HFFc6 (cell line): ENCODE data around the gene HEXIM1. TPM values are rescaled to one million over a fixed set of nuclear protein-coding genes. Genes with fewer than 3 reads are reported as not detected.

Source experiments
- DNase-seq: peaks from one replicate; pipeline ENCODE4 v3.0.0-alpha.2; 2018
- H3K27ac Mint-ChIP-seq: 2 replicates; pipeline ENCODE4 v1.8.0; 2020; ENCODE audit warnings: mild to moderate bottlenecking, mixed read lengths
- H3K27me3 Mint-ChIP-seq: 2 replicates; pipeline ENCODE4 v1.8.0; 2021; ENCODE audit warnings: mild to moderate bottlenecking, moderate library complexity, mixed read lengths; ENCODE audit not compliant: insufficient read depth
- H3K36me3 Mint-ChIP-seq: 2 replicates; pipeline ENCODE4 v1.8.0; 2021; ENCODE audit warnings: low read depth, mixed read lengths
- H3K4me1 Mint-ChIP-seq: 2 replicates; pipeline ENCODE4 v1.8.0; 2020; ENCODE audit warnings: low read depth, mixed read lengths
- H3K4me3 Mint-ChIP-seq: 2 replicates; pipeline ENCODE4 v1.8.0; 2020; ENCODE audit warnings: mild to moderate bottlenecking, moderate library complexity, mixed read lengths
- H3K9me3 Mint-ChIP-seq: 2 replicates; pipeline ENCODE4 v1.8.0; 2020; ENCODE audit warnings: mild to moderate bottlenecking, mixed read lengths
- total RNA-seq, 6 experiments: library from RNA; stranded (reverse); fragmentation: NEBNext Ultra II Directional; extraction: Animal tissue kit (Norgen Biotek cat#: 25700); gene quantifications; 2 replicates in 1 of 6; 3 replicates in 5 of 6; pipeline ENCODE4 v1.2.3, GENCODE V29; 2021
- TF ChIP-seq, protein P1 (sequence below): fragments of 200-600 bp; sonication (generic); IDR thresholded peaks from 2 replicates; pipeline ENCODE4 v1.5.0; 2021; ENCODE audit warnings: antibody characterized with exemption, mild to moderate bottlenecking

HEXIM1 gene
- total RNA-seq, 6 experiments from 2014 or later, result 31.8 to 42.0 (median 34.5) TPM

DNA sequence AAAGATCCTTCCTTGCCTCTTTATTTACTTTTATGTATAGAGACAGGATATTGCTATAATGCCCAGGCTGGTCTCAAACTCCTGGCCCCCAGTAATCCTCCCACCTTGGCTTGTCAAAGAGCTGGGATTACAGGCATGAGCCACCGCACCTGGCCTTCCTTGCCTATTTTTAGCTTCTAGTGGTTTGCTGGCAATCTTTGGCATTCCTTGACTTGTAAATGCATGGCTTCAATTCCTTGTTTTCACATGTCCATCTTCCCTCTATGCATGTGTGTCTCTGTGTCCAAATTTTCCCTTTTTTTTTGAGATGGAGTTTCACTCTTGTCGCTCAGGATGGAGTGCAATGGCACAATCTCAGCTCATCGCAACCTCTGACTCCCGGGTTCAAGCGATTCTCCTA, 35.9 kb downstream of the HEXIM1 start:
- H3K4me1 Mint-ChIP-seq, result no peaks in the 10 kb centered on the region
- no peak overlapping the region for H3K4me3 Mint-ChIP-seq
- TF ChIP-seq, protein P1, sequence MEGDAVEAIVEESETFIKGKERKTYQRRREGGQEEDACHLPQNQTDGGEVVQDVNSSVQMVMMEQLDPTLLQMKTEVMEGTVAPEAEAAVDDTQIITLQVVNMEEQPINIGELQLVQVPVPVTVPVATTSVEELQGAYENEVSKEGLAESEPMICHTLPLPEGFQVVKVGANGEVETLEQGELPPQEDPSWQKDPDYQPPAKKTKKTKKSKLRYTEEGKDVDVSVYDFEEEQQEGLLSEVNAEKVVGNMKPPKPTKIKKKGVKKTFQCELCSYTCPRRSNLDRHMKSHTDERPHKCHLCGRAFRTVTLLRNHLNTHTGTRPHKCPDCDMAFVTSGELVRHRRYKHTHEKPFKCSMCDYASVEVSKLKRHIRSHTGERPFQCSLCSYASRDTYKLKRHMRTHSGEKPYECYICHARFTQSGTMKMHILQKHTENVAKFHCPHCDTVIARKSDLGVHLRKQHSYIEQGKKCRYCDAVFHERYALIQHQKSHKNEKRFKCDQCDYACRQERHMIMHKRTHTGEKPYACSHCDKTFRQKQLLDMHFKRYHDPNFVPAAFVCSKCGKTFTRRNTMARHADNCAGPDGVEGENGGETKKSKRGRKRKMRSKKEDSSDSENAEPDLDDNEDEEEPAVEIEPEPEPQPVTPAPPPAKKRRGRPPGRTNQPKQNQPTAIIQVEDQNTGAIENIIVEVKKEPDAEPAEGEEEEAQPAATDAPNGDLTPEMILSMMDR, result no peak
- no peak overlapping the region for H3K27ac Mint-ChIP-seq
- no peaks in the 10 kb centered on the region for H3K36me3 Mint-ChIP-seq
- no peaks in the 10 kb centered on the region for H3K9me3 Mint-ChIP-seq
- peaks cover 2% of the 10 kb centered on the region; the same call in 1 of the 2 replicates for H3K27me3 Mint-ChIP-seq
- DNase-seq, result no peak

DNA sequence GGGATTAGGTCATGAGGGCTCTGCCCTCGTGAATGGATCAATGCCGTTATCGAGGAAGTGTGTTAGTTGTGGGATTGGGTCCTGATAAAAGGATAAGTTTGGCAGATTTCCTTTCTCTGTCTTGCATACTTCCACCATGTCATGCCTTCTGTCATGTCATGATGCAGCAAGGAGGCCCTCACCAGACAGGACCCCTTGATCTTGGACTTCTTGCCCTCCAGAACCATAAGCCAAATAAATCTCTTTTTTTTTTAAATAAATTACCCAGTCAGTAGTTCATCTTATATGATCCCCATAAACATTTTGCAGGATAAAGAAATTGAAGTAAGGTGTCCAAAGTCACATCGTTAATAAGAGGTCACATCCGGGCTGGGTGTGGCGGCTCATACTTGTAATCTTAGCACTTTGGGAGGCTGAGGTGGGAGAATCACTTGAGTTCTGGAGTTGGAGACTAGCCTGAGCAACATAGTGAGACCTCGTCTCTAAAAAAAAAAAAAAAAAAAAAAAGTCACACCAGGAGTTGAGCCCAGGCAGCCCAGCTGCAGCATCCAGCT, 38.6 kb downstream of the HEXIM1 start:
- Mint-ChIP-seq H3K4me1 (no peaks in the 10 kb centered on the region), H3K27me3 (peaks cover 2% of the 10 kb centered on the region), H3K36me3 (no peaks in the 10 kb centered on the region), H3K9me3 (no peaks in the 10 kb centered on the region), H3K27ac (no peak overlapping the region), H3K4me3 (no peak overlapping the region)
- TF ChIP-seq, protein P1, result no peak
- no peak for DNase-seq

DNA sequence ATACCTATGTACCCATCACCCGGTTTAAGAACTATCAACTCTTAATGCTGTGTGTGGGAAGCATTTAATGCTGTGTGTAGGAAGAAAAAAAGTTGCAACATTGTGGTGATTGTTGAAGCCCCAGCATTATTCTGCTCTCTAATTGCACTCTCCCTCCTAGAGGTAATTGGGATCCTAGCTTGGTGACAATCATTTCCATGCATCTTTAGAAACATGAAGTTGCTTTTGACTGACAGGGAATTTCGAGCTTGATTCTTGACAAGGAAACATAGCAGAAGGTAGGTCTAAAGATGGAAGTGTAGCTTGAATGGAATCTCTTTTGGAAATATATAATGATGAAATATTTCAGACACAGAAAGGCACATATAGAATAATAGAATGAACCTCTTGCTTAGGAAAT, 40.7 kb downstream of the HEXIM1 start:
- Mint-ChIP-seq H3K27me3 (peaks cover 2% of the 10 kb centered on the region), H3K36me3 (no peaks in the 10 kb centered on the region), H3K27ac (no peak overlapping the region), H3K9me3 (no peaks in the 10 kb centered on the region), H3K4me3 (no peak overlapping the region), H3K4me1 (no peaks in the 10 kb centered on the region)
- DNase-seq, result no peak
- TF ChIP-seq, protein P1, result no peak

DNA sequence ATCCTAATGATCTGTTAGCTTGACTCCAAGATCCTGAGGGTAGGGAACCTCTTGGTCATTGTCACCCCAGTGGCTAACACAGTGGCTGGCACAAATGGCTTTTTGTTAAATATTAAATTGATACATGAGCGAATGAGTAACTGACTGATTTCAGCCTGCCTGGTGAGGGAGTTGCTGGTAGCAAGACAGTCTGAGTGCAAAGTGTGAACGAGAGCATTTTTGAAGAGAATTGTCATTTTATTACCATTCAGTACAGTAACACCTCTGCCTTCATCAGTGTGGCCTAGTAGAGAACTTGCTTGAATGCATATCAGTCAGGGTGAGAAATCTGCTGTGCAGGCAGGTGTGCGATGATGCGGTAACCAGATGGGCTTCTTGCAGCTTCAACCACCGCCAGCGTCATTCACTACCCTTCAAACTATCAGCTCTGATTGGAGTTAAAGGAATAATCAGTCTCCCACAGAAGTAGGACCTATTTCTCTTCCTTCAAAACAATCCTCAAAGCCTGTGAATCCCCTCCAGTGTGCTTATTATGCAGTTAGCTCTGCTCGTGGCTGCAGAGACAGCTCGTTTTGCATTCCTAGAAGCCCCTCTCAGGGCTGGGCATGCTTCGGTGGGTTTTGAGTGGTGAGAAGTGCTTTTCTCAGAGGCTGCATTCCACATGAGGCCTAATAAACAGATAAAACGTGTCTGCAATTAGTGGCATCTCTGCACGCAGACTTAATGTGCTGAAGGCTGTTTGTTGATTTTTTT, 42.4 kb downstream of the HEXIM1 start:
- H3K4me3 Mint-ChIP-seq, result no peak overlapping the region
- H3K27me3 Mint-ChIP-seq, result peaks cover 2% of the 10 kb centered on the region
- no peak overlapping the region for H3K27ac Mint-ChIP-seq
- DNase-seq, result no peak
- no peaks in the 10 kb centered on the region for H3K36me3 Mint-ChIP-seq
- TF ChIP-seq, protein P1, result no peak
- H3K9me3 Mint-ChIP-seq, result no peaks in the 10 kb centered on the region
- H3K4me1 Mint-ChIP-seq, result no peaks in the 10 kb centered on the region

DNA sequence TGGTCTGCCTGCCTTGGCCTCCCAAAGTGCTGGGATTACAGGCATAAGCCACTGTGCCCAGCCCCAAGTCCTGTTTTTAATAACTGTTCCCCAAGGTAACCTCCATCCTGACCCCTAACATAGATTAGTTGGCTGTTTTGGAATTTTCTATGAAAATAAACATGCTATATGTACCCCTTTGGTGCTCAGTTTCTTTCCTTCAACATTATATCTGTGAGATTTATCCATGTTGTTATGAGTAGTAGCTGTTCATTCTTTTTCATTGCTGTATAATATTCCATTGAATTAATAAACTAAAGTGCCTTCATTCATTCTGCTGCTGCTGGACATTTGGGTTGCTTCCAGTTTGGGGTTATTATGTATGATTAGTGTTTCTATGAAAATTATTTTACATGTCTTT, 47.1 kb downstream of the HEXIM1 start:
- Mint-ChIP-seq H3K9me3 (no peaks in the 10 kb centered on the region), H3K27me3 (no peaks in the 10 kb centered on the region; the same call in 1 of the 2 replicates), H3K4me3 (no peak overlapping the region), H3K36me3 (no peaks in the 10 kb centered on the region), H3K4me1 (peaks cover 17% of the 10 kb centered on the region), H3K27ac (no peak overlapping the region)
- TF ChIP-seq, protein P1, result no peak
- DNase-seq, result no peak
